Measurements from ENCODE around the gene GRAMD1B.

GRCh38 chr11:123510579-123510905 lies 80.5 kb downstream of the GRAMD1B start:
- TF ChIP-seq CTCF (IDR thresholded peaks at IDR 0.05) (no peak), POLR2A (IDR thresholded peaks at IDR 0.05) (no peak)

Measured in suprapubic skin (tissue), 3 donors.